HG02840 (cell line): Measurements from ENCODE around the gene MARCHF4.
"Not testable (repeated sequence)": the region's sequence is repeated elsewhere in the genome, so short reads cannot be mapped to it uniquely, and the experiment has no call there.

ENCODE experiments used
- ATAC-seq: cut with Tn5 transposase; IDR thresholded peaks from one replicate; pipeline ENCODE4 v1.9.1; 2021; ENCODE audit warnings: mild to moderate bottlenecking, moderate library complexity, moderate number of reproducible peaks; ENCODE audit not compliant: unreplicated experiment, low FRiP score

MARCHF4 gene

GRCh38 chr2:216392018-216392562, 19.8 kb upstream of the MARCHF4 start:
- ATAC-seq = no peak

- ATAC-seq = no peak
These were observed 19.1 kb upstream of the MARCHF4 start for GRCh38 chr2:216391401-216391800.

GRCh38 chr2:216389570-216389969, 17.3 kb upstream of the MARCHF4 start:
- ATAC-seq = no peak

- no peak for ATAC-seq
These were observed 16.0 kb upstream of the MARCHF4 start for GRCh38 chr2:216388046-216388884.

- no peak for ATAC-seq
These were observed 15.0 kb upstream of the MARCHF4 start for GRCh38 chr2:216387262-216387661.

GRCh38 chr2:216385478-216385877, 13.2 kb upstream of the MARCHF4 start:
- ATAC-seq = no peak

GRCh38 chr2:216384409-216384808, 12.1 kb upstream of the MARCHF4 start:
- not testable (repeated sequence) for ATAC-seq

GRCh38 chr2:216379977-216380376, 7.7 kb upstream of the MARCHF4 start:
- ATAC-seq = no peak

- no peak for ATAC-seq
These were observed 3.0 kb upstream of the MARCHF4 start for GRCh38 chr2:216375286-216375685.

- no peak for ATAC-seq
These were observed 1.6 kb upstream of the MARCHF4 start for GRCh38 chr2:216373896-216374295.

GRCh38 chr2:216372761-216373291, 543 bp upstream of the MARCHF4 start:
- ATAC-seq = no peak

- no peak for ATAC-seq
These were observed 1.1 kb downstream of the MARCHF4 start for GRCh38 chr2:216370961-216371712.

- no peak for ATAC-seq
These were observed 2.5 kb downstream of the MARCHF4 start for GRCh38 chr2:216369821-216370220.

- no peak for ATAC-seq
These were observed 5.4 kb downstream of the MARCHF4 start for GRCh38 chr2:216366777-216367471.

GRCh38 chr2:216365518-216365917, 6.8 kb downstream of the MARCHF4 start:
- no peak for ATAC-seq

- ATAC-seq = no peak
These were observed 9.1 kb downstream of the MARCHF4 start for GRCh38 chr2:216363221-216363620.

- no peak for ATAC-seq
These were observed 9.6 kb downstream of the MARCHF4 start for GRCh38 chr2:216362730-216363129.

- no peak for ATAC-seq
These were observed 16.6 kb downstream of the MARCHF4 start for GRCh38 chr2:216355711-216356110.

GRCh38 chr2:216354306-216354705, 18.0 kb downstream of the MARCHF4 start:
- no peak for ATAC-seq

- no peak for ATAC-seq
These were observed 19.5 kb downstream of the MARCHF4 start for GRCh38 chr2:216352653-216353270.
